Kidney (tissue), 14 donors: ENCODE data around the gene CPLX1. TPM values are rescaled to one million over a fixed set of nuclear protein-coding genes. Genes with fewer than 3 reads are reported as not detected.
A peak's percentile ranks its signal among the peaks of the same experiment; 100 is the strongest.

Source experiments
- DNase-seq, 5 donors: peaks; one replicate each; pipeline ENCODE4 v3.0.0-alpha.2; 2013 to 2020
- FAIRE-seq: peaks from 2 replicates; lab custom pipeline; 2012; peaks lifted over from hg19 to GRCh38; lab: Jason Lieb, UNC
- H3K27ac ChIP-seq, 2 donors: one replicate each; pipeline ENCODE4 v1.7.0; 2013; ENCODE audit warnings: low read depth in 2 of 2, low read length in 2 of 2, inconsistent platforms in 1 of 2
- H3K27me3 ChIP-seq: one replicate; pipeline ENCODE4 v1.7.1; 2013; ENCODE audit warnings: low read length, inconsistent platforms; ENCODE audit not compliant: control insufficient read depth, insufficient read depth
- H3K36me3 ChIP-seq, 3 donors: one replicate each; pipeline versions ENCODE4 v1.7.0 to v1.7.1; 2013; ENCODE audit warnings: low read length in 3 of 3, control low read depth in 1 of 3, inconsistent platforms in 1 of 3; ENCODE audit not compliant: insufficient read depth in 3 of 3, control insufficient read depth in 2 of 3
- H3K4me1 ChIP-seq, 3 donors: one replicate each; pipeline versions ENCODE4 v1.7.0 to v1.7.1; 2013; ENCODE audit warnings: low read length in 3 of 3, inconsistent platforms in 1 of 3, low read depth in 1 of 3; ENCODE audit not compliant: control insufficient read depth in 2 of 3, insufficient read depth in 2 of 3
- H3K4me3 ChIP-seq, 3 donors: one replicate each; pipeline versions ENCODE4 v1.7.0 to v1.8.1; 2013; ENCODE audit warnings: low read length in 3 of 3, control low read depth in 1 of 3, inconsistent platforms in 1 of 3
- H3K9ac ChIP-seq, 3 donors: one replicate each; pipeline versions ENCODE4 v1.7.0 to v1.7.1; 2013; ENCODE audit warnings: low read length in 3 of 3, control low read depth in 1 of 3, inconsistent platforms in 1 of 3
- H3K9me3 ChIP-seq, 3 donors: one replicate each; pipeline versions ENCODE4 v1.7.0 to v1.7.1; 2013; ENCODE audit warnings: low read length in 3 of 3, control low read depth in 1 of 3, inconsistent platforms in 1 of 3; ENCODE audit not compliant: control insufficient read depth in 2 of 3, insufficient read depth in 1 of 3
- intact Hi-C: fragments of 100-400 bp; cut with DNase I; formaldehyde crosslinking; loops from one replicate; pipeline ENCODE4 v1.11.1; 2022
- polyA plus RNA-seq: library from polyadenylated mRNA; stranded (reverse); fragments of 350-450 nt; fragmentation: Illumina TruSeq; extraction: RNeasy Lipid Tissue Mini Kit (QIAGEN cat#74804); gene quantifications from one replicate; pipeline ENCODE4 v1.2.3, GENCODE V29; 2014; ENCODE audit warnings: low read depth, low replicate concordance; ENCODE audit not compliant: insufficient read depth
- total RNA-seq: library from RNA; stranded (reverse); fragmentation: NEBNext Ultra II Directional; extraction: Animal tissue kit (Norgen Biotek cat#: 25700); gene quantifications from one replicate; pipeline ENCODE4 v1.2.1, GENCODE V29; 2021
- TF ChIP-seq, protein P1 (sequence below): IDR thresholded peaks from 3 replicates; pipeline ENCODE4 v1.5.1; 2012; ENCODE audit warnings: mild to moderate bottlenecking, moderate library complexity, borderline replicate concordance; ENCODE audit not compliant: insufficient read depth; ENCODE audit errors: extremely low read depth
- donor health status: control.
- donor health status: control.
- donor health status: control.
- donor health status: control.
- donor health status: control.
- donor health status: DM: yes; HTN: yes; CAD: no.
- donor health status: Normal renal cell carcinoma (clear cell type).

The CPLX1 gene
- total and polyA plus RNA-seq, 2 donors from 2014 or later, result 3.9 to 10.2 TPM

DNA sequence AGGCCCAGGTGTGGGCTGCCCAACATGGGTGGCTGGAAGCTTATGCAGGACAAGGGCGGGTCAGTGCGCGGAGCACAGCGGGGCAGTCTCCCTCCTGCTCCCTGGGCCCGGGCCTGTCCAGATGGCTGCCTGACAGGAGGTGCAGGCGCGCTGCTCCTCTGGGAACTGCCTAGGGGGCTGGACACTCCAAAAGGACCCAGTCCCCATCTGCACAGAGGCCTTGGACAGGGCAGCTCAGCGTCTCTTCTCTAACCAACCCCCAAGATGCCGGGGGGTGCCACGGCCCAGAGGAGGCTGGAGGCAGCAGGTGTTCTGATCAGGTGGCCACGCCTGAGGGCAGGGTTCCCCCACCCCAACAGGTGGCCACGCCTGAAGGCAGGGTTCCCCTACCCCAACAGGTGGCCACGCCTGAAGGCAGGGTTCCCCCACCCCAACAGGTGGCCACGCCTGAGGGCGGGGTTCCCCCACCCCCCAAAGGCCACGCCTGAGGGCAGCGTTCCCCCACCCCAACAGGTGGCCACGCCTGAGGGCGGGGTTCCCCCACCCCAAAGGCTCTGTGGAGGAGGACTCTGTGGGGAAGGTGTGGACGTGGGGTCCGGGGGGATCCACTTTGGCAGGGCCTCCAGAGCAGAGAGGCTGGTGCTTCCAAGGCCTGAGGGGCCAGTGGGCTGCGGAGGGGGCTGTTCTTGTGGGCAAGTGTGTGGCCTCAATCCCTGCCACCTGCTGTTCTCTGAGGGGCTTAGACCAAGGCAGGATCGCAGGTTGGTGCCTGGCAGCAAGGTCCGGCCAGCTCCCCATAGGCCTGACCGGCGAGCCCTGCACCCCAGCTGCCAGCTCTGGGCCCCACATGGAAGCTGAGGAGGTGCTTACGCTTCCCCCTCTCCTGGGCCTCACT is 36.1 kb downstream of the CPLX1 start:
- H3K9ac ChIP-seq, result no peak overlapping the region
- H3K27me3 ChIP-seq, result peaks cover 5% of the 10 kb centered on the region
- peak in 1 of 5 donors; percentile 66 for DNase-seq
- no peak overlapping the region for H3K27ac ChIP-seq
- FAIRE-seq, result no peak
- intact Hi-C loops, result no loop called here
- no peaks in the 10 kb centered on the region for H3K9me3 ChIP-seq
- peaks cover 0 to 5% (median 0%) of the 10 kb centered on the region in 3 donors for H3K4me1 ChIP-seq
- H3K36me3 ChIP-seq, result no peaks in the 10 kb centered on the region
- TF ChIP-seq, protein P1, sequence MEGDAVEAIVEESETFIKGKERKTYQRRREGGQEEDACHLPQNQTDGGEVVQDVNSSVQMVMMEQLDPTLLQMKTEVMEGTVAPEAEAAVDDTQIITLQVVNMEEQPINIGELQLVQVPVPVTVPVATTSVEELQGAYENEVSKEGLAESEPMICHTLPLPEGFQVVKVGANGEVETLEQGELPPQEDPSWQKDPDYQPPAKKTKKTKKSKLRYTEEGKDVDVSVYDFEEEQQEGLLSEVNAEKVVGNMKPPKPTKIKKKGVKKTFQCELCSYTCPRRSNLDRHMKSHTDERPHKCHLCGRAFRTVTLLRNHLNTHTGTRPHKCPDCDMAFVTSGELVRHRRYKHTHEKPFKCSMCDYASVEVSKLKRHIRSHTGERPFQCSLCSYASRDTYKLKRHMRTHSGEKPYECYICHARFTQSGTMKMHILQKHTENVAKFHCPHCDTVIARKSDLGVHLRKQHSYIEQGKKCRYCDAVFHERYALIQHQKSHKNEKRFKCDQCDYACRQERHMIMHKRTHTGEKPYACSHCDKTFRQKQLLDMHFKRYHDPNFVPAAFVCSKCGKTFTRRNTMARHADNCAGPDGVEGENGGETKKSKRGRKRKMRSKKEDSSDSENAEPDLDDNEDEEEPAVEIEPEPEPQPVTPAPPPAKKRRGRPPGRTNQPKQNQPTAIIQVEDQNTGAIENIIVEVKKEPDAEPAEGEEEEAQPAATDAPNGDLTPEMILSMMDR, result no peak
- no peak overlapping the region for H3K4me3 ChIP-seq

DNA sequence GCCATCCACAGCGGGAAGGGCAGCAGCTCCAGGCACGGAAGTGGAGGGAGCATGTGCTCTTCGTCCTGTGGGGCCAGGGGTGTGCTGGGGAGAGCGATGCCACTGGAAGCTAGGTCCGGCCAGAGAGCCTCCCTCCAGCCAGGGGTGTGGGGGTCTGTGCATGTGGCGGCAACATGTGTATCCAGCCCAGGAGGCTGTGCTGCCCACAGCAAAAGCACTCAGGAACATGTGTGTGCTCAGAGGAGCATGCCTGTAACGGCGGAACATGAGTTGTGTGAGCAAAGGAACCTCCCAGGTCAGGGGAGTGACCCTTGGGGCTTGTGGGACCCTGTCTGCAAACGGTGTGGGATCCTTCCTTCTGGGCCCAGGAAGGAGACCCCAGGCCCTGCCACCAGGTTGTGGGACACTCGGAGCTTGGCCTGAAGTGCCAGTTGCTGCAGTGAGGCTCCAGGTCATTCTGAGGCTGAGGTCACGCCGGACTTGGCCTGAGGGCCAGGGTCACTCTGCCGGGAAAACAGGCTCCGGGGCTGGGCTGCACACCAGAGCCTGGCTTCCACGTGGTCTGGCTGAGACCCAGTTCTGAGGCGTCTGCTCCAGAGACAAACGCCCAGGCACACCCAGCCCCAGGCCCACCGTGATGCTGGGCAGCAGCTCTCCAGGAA is 37.2 kb downstream of the CPLX1 start:
- TF ChIP-seq, protein P1, result no peak
- intact Hi-C loops, result no loop called here
- no peak overlapping the region for H3K9ac ChIP-seq
- peak in 1 of 5 donors; percentile 80 for DNase-seq
- no peaks in the 10 kb centered on the region for H3K36me3 ChIP-seq
- peaks cover 0 to 5% (median 0%) of the 10 kb centered on the region in 3 donors for H3K4me1 ChIP-seq
- peaks cover 5% of the 10 kb centered on the region for H3K27me3 ChIP-seq
- H3K27ac ChIP-seq, result no peak overlapping the region
- no peak overlapping the region for H3K4me3 ChIP-seq
- FAIRE-seq, result no peak
- no peaks in the 10 kb centered on the region for H3K9me3 ChIP-seq

DNA sequence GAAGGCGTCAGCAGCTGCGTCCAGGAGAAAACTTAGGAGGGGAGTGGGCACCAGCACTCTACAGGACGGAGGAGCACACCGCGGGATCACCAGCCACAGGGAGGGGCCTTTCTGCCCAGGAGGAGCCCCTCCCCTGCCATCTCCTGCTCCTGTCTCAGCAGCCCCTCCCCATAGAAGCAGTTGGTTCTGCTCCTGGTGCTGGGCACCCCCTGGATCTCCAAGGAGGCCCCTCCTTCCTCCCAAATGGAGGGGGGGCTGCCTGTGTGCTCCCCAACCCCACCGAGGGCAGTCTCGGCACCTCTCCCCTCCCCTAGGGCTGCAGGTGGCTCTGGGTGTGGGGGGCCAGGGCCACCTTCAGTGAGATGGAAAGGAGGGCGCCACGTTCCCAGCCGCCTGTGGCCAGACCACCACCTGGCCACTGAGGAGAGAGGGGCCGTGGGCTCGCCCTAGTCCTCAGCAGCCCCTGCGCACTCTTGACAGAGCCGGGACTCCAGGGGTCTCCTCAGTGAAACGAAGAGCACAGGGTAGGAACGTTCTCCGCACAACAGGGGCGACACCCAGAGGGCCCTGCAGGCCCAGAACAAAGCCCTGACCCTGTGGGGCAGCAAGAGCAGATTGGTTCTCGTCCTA is 37.8 kb downstream of the CPLX1 start:
- no peak overlapping the region for H3K9ac ChIP-seq
- TF ChIP-seq, protein P1, result no peak
- H3K4me1 ChIP-seq, result peaks cover 0 to 5% (median 0%) of the 10 kb centered on the region in 3 donors
- FAIRE-seq (no peak), DNase-seq (peak in 1 of 5 donors; percentile 49)
- no peak overlapping the region for H3K27ac ChIP-seq
- no peaks in the 10 kb centered on the region for H3K9me3 ChIP-seq
- no peak overlapping the region for H3K4me3 ChIP-seq
- H3K27me3 ChIP-seq, result peaks cover 5% of the 10 kb centered on the region
- no peaks in the 10 kb centered on the region for H3K36me3 ChIP-seq
- intact Hi-C loops, result no loop called here
